ENCODE data around the gene TRIAP1.

DNA sequence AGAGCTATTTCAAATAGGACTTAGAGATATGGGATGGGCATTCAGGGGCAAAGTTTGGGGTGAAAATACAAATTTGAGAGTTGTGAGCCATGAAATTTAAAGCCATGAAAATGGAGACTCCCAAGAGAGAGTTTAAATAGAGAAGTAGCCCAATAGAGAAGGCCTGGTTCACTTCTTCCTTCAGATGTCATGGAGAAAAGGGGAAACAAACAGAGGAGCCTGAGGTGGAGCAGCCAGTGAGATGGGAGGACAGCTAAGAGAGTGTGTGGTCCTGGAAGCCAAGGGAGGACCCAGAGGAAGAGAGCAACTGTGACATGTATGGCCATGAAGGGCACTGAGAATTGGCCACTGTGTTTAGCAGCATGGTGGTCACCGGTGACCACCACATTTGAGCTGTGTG, 37.4 kb upstream of the TRIAP1 start:
- TF ChIP-seq, protein P1, sequence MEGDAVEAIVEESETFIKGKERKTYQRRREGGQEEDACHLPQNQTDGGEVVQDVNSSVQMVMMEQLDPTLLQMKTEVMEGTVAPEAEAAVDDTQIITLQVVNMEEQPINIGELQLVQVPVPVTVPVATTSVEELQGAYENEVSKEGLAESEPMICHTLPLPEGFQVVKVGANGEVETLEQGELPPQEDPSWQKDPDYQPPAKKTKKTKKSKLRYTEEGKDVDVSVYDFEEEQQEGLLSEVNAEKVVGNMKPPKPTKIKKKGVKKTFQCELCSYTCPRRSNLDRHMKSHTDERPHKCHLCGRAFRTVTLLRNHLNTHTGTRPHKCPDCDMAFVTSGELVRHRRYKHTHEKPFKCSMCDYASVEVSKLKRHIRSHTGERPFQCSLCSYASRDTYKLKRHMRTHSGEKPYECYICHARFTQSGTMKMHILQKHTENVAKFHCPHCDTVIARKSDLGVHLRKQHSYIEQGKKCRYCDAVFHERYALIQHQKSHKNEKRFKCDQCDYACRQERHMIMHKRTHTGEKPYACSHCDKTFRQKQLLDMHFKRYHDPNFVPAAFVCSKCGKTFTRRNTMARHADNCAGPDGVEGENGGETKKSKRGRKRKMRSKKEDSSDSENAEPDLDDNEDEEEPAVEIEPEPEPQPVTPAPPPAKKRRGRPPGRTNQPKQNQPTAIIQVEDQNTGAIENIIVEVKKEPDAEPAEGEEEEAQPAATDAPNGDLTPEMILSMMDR (IDR thresholded peaks at IDR 0.05): no peak
- no peak for TF ChIP-seq POLR2A (IDR thresholded peaks at IDR 0.05)
- TF ChIP-seq EP300 (IDR thresholded peaks at IDR 0.05): no peak
